GM18517 (cell line): Measurements from ENCODE around the gene TWSG1.
"Not testable (repeated sequence)": the region's sequence is repeated elsewhere in the genome, so short reads cannot be mapped to it uniquely, and the experiment has no call there.

Experiments used
- ATAC-seq: cut with Tn5 transposase; IDR thresholded peaks from one replicate; pipeline ENCODE4 v1.9.1; 2021; ENCODE audit warnings: mild to moderate bottlenecking, moderate library complexity; ENCODE audit not compliant: unreplicated experiment

TWSG1 gene

GRCh38 chr18:9449600-9450414 is 115.2 kb downstream of the TWSG1 start:
- ATAC-seq: no peak

- not testable (repeated sequence) for ATAC-seq
These were observed 116.3 kb downstream of the TWSG1 start for GRCh38 chr18:9450920-9451319.
